NCI-H2171 treated with DMSO at 0.1 percent for 48 hours (cell line): ENCODE measurements around the gene CLCA1.

Experiments
- DNase-seq: peaks from one replicate; lab custom pipeline; 2025; lab: John Stamatoyannopoulos, UW

CLCA1 gene

DNA sequence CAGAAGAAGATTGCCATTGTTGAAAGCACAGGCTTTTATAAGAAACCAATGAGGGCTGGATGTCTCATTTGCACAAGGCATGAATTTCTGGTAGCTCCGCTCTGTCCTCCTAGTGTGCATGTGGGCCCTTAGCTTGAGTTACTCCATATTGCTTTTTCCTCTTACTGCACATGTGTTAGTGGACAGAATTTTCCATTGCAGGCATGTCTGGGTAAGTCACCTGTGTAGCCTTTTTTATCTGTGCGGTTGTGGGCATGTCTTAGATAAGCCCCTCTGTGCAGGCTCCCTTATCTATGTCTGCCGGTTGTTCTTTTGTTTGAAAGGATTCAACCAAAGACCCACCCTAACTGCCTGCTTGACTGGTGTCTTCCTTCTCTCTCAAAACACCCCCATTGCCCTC lies 7.2 kb upstream of the CLCA1 start:
- DNase-seq, result no peak

DNA sequence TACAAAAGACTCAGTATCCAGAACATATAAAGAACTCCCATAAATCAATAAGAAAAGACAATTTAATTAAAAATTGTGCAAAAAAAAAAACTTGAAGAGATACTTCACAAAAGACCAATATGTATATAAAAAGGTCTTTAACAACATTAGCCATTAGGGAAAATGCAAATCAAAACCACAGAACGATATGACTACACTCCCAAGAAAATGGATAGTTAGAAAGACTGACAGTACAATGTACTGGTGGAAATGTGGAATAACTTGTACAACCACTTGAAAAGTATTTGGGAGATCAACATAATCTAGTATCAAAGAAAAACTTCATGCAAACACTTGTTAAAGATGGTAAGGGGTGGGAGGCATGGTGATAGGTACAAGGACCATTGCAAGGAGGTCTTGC lies 3.9 kb upstream of the CLCA1 start:
- no peak for DNase-seq

DNA sequence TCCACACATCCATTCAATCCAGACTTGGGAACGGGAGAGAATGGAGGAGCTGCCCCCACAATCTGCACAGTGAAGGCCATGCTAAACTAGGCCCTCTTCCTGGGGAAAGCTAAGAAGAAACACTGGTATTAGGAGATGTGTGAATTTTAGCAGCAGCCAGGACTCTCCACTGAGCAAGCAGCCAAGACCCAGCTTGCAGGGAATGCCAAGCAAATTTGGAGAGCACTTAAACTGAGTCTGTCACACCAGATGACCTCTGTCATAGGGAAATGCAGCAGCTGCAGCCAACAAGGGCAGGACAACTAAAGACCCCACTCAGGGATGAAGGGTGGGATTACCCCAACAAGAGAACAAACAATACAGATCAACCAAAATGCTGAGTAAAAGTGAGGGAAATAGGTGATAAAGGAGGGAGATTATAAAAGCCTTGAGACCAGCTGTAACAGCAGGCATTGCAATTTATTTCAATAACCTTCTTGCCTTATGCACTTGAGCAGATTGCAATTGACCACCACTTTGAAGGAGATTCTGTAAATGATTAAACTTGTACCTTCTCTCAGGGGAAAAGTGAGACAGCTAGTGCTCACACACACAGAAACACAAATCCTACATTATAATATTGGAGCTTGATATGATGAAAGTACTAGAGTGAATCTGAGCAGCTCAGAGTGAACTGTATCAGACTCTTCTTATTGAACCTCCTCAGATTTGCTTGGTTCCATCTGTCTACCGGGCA lies 2.5 kb upstream of the CLCA1 start:
- DNase-seq, result no peak

DNA sequence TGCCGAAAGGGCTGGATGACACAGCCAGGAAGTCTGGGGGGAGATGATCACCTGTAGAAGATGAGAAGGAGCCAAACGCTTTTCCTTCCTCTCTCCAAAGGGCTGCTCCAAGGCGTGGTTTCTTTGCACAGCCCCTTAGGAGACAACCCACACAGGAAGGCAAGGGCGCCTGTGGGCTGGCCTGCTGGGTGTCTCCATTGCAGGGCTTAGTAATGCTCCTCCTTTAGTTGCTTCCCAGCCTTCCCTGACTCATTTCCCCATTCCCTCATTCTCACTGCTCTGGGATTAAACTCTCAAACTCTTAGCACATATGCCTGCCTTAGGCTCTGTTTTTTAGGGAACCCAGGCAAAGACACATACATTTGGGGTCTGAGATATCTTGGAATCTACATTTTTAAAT lies 1.7 kb upstream of the CLCA1 start:
- no peak for DNase-seq

DNA sequence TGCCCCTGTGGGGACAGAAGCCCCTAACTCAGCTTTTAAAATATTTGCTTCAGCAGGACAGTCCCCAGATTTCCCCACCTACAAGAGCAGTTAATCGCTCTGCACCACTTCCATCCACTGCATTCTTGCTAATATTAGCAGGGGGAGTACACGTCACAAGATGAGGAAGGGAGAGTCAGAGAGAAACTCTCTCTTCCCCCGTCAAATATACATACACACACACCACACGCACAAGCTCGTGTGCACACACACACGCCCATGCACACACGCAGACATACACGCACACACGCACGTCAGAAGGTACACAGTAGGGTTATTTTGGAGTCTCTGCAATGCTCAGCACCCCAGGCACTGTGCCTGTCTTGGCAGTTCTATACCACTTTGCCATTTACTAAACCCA lies 2.1 kb downstream of the CLCA1 start:
- no peak for DNase-seq

DNA sequence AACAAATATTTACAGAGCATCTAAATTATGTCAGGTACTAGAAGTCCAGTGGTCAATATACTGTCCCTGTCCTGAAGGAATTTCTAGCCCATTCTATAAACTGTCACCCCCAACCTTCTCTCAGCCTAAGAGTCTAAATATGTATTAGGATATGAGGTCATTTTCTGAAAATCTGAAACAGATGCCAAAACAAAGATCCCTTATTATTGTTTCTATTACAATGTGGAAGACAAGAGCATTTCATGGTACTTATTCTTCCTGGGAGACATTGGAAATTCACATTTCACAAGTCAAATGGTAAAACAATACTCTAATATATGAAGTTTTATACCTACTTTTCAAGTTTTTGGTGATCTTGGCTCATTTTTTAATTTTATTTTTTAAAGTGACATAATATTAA lies 2.6 kb downstream of the CLCA1 start:
- no peak for DNase-seq

DNA sequence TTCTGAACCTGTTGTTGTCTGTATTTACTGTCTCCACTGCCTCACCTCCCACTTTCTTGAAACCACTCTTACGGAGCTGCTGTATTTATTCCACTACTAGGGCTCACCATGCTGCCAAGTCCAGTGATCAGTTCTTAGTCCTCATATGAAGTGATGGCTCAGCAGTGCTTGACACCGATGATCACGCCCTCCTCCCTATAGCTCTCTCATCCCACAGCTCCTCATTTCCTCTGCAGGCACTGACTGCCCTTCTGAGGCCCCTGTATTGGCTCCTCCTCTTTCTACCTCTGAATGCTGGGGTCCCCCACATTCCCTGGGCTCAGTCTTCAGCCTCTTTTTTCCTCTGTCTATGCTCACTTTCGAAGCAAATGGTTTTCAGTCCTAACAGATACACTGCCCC lies 3.4 kb downstream of the CLCA1 start:
- no peak for DNase-seq

DNA sequence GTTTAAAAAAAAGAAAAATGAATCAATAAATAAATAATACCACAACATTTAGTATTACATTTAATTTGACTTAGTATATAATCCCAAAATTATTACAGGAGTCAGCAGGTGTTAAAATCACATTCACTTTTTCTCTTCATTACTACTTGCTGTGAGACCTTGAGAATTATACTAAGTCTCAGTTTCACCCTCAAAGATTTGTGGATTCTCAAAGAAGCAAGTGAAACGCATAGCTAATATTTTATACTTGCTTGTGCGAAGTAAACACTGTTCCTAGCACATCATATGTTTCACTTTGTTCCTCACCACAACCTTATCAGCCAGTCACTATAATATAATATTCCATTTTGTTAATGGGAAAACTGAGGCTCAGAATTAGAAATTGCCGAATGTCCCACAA lies 4.0 kb downstream of the CLCA1 start:
- no peak for DNase-seq

DNA sequence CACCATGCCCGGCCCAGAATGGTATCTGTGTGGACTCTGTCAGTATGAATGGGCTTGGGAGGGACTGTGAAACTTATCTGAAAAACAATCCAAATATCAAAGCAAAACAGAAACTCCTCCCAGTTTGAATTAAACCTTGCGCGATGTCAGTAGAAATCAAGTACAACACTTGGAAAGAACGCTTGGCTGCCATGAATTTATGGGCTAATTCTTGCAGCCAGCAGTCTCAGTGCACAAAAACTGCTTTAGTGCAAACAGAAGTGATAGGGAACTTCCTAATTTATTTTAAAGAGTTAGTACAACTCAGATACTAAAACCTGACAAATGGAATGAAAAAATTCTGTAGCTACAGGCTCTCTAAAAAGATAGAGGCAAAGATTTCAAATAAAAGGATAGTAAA lies 8.5 kb downstream of the CLCA1 start:
- DNase-seq, result no peak

DNA sequence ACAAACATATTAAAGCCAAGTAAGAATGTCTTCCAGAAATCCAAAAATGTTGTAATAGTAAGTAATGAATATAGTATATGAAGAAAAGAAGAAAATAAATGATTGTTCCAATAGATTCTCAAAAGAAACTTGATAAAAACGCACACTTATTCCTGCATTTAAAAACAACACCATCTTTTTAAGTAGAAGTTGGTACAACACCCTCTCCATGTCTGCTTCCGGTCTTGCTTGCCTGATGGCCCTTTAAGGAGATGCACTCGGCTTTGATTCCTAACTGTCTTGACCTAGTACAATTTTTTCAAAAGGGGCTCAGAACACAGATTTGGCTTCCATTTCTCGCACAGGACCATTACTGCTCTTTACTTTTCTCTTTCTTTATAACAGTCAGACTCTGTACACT lies 9.0 kb downstream of the CLCA1 start:
- DNase-seq, result no peak

DNA sequence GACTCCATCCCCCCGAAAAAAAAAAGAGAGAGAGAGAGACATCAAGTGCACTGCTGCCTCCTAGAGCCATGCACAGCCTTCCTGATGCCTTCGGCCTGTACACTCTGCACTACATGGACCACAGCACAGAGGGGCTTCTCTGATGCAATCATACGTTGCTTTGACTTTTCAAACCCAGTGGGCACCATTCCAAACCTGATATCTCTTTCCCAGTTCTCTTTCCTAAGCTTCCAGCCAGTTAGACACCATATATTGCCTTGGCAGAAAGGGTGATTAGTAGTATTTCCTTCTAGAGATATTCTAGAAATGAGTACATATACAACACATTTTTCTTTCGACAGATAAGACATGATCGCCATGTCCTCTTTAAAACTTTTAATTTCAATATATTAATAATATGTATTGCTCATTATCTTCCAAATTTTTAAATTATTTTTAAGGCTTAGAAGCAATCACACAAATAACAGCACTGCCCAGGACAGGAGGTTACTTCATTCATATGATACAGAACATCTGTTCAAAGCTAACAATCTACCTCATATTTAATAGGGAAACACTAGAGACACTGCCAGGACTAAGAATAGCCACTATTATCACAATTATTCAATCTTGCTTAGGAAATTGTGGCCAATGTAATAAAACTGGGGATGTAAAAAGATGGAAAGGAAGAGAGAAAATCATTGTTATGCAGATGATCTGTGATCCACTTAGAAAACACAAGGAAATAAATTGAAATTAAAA lies 9.9 kb downstream of the CLCA1 start:
- no peak for DNase-seq

DNA sequence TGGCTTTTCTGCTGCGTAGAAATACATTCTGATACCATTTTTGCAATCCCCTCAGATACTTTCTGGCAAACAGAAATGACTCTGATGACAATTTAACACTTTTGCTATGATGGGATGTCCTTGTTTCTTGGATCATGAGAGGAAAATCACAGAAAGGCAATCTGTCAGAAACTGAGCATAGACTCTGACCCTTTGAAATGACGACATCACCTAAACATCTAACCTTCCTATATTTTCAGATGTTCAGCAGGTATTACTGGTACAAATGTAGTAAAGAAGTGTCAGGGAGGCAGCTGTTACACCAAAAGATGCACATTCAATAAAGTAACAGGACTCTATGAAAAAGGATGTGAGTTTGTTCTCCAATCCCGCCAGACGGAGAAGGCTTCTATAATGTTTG lies 13.2 kb downstream of the CLCA1 start:
- no peak for DNase-seq

DNA sequence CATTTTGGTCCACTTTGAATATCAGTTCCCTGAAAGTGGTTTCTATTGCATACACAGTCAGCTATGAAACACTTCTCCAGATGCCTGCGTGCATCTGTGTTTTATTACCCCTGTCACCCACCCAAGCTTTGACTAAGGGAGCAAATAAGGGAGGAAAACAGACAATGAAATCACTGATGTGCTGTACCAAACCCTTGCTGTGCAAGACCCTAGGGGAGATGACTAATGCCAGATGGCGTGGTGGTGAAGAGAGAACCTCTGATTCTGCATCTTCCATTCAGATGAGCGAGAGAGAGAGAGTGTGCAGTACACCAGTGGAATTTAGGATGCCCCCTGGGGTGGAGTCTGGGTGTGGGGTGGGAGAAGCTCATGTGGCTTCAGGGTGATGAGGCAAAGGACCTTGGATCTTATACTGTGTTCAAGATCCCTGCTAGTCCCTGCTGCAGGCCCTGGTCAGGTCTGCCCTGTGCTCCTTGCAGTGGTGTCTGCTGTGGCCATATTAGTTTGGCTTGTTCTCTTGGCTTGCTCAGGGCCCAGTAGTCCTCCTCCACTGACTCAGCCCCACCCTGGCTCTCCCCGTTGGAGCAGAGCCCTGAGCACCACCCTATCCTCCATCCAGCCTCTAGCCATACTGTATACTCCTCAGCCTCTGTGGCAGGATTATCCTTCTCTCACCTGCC lies 18.5 kb downstream of the CLCA1 start:
- DNase-seq, result peak; percentile 25

DNA sequence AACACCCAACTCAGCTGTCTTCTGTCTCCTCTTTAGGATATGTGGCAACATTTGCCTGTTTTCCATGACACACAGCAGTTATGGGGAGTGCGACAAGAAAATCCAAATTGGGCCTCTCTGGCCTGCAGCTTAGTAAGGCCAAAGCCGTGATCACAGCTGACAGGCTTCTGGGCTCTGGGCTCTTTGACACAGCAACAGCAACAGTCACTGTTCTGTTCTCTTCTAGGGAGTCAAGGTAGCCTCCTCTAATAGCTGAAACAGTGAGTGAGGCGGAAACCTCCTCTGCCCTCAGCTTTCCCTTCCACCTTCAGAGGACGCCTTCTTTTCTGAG lies 19.0 kb downstream of the CLCA1 start:
- no peak for DNase-seq

DNA sequence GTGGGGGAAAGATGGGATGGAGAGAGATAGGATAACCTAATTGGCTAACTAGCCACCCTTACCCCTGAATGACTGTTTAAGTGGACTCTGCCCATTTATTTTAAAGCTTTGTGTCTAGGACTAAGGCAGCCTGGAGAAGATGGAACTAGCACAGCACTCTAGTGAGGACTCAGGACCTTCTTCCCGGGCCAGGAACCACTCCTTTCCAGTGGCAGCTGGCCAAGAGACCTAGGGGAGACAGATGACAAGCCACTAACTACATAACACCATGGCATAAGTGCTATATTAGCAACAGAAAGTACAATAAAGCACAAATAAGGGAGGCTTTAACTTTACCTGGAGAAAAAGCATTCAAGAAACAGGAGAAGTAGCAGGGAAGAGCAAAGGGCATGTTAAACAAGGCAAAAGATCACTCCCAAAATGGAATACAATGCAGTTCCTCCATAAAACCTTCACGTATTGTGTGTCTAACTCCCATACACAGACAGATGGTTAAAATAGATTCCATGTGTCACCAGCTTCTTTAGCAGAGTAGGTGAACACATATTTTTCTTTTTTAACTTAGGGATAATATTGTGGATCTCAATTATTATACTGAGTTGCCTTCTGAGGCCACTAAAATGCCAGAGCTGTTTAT lies 20.6 kb downstream of the CLCA1 start:
- peak; percentile 11 for DNase-seq

DNA sequence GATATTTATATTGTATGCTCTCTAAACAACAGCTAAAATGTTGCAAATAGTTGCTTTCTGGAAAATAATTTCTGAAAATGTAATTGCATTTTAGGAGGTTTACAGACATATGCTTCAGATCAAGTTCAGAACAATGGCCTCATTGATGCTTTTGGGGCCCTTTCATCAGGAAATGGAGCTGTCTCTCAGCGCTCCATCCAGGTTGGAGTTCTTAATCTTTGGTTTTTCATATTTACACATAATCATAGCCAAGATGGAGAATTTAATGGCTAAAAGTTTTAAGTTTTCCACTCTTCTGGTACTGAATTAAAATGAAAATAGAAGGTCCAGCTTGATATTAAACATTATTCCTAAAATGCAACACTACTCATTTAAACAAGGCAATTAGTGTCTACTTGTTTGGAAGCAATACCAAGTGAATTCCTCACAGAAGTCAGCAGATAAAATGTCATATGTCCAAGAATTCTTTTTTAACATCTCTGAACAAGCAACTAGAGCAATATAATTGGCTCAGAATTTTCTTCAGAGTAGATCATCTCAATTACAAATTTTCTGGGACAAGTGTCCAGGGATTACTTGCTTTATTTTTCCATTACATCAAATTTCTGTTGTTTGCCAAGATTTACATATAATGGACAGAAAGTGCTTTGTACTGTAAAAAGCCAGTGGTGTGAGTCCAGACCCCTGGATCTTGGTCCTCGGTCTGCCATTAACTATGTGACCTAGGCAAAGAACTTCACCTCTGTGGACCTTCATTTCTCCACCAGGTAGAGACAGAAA lies 22.6 kb downstream of the CLCA1 start:
- no peak for DNase-seq

DNA sequence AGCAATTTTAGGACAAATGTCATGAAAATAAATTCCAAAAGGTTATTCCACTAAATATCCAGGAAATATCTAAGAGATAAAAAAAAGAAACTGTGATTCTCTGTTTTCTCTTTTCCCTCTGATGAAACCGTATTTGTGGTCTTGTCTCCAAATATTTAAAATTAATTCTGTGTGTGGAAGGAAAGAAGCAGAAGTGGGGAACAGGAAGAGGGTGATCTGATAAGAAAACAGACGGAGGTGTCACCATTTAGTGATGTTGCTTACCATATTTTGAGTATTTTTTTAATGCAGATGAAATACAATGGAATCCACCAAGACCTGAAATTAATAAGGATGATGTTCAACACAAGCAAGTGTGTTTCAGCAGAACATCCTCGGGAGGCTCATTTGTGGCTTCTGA lies 29.6 kb downstream of the CLCA1 start:
- no peak for DNase-seq

DNA sequence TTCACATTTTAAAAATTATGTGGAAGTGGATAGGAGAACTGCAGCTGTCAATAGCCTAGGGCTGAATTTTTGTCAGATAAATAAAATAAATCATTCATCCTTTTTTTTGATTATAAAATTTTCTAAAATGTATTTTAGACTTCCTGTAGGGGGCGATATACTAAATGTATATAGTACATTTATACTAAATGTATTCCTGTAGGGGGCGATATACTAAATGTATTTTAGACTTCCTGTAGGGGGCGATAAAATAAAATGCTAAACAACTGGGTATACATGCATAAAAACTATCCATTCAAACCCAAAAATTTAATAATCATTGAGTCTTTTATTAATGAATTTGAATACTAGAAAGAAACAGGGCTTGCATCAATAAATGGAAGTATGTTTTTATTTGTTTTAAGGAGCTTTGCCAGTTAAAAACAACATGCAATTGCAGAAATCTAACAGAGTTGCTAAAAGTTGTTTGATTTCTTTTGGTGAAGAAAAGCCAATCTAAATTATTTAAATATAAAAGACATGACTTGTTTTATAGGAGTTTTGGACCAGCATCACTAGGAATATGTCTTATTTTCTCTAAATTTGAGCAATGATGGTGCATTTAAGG lies 31.4 kb downstream of the CLCA1 start:
- DNase-seq, result peak; percentile 62

DNA sequence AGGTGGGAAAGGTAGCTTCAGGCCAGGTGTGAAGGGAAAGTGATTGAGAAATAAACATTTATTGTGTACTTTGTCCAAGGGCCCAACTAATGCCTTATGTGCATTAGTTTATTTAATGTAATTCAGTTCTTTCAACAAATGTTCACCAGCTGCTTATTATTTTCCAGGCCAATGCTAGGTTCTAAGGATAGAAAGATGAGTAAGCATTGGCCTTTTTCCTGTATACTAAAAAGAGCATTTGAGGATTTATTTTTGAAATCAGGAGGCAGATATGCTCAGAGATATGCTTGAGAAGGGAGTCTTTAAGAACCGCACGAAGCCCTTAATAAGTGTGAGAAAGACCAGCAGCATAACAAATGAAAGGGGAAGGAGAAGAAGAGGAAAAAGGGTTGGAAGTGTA lies 32.0 kb downstream of the CLCA1 start:
- no peak for DNase-seq

DNA sequence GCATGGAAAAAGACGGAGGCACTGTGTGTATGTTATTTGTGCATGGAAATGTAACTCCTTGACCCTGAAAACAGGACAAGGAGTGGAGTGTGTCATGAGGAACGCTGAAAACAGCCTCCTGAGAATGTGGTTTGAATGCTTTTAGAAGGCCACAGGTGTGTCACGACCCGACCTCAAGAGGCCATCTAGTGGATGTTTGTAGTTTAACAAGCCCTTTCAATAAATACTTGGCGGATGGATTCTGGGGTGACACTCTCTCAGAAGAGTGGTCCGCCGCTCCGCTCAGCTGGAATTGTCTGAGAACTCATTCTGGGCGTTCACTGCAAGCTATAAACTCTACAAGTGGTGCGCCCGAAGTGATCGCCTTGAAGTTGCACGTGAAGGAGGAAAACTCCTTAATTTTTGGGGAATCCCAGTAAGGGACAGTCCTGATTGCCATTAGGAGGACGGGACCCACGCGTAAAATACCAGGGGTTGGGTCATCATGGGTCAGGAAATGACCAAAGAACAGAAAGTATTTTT lies 33.5 kb downstream of the CLCA1 start:
- peak; percentile 11 for DNase-seq

DNA sequence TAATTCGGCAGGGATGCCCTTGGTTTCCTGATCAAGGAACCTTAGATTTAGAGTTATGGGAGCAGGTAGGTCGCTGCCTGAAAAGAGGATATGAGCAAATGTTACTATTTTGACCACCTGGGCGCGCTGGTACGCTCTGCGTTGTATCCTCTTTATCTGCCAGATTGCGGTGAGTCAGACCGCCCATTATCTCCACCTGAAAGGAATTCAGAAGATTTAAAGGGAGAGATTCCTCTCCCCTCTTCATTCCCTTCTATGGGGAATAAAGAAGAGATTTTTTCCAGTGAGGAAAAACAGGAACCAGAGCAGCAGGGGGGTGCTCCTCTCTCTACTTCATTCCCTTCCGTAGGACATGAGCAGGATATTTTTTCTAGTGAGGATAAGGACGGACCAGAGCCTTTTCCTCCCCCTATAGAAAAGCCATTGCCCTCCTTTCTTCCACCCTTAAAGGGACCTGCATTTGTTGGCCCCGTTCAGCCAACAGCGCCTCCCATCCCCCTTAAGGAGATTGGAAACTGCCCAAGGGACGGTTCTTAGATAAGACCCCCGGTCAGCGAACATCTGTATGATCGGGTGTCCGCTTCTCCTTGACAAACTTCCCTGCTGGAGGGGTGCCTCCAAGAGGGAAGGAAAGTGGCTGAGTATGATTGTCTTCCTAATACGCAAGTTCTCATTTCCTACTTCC lies 34.1 kb downstream of the CLCA1 start:
- DNase-seq, result peak; percentile 39
